ENCODE results near the gene SPOCK2. TPM values are rescaled to one million over a fixed set of nuclear protein-coding genes. Genes with fewer than 3 reads are reported as not detected.

The SPOCK2 gene
- total and polyA plus RNA-seq, 4 donors, result 79.7 to 312 (median 241) TPM

- peak in 2 of 6 donors; percentile 32 to 47 for DNase-seq (ENCODE audit: low read depth in 4 of 6, low spot score in 6 of 6)
- WGBS (ENCODE audit: insufficient coverage), result 11% methylated on average over 1 of the region's 3 CpGs
- Histone ChIP-seq H3K36me3 (ENCODE audit: control insufficient read depth, insufficient read depth, low read length) (peaks cover 3% of the 10 kb centered on the region), H3K27me3 (ENCODE audit: control insufficient read depth, insufficient read depth, low read length) (no peaks in the 10 kb centered on the region), H3K4me3 (ENCODE audit: low read depth, low read length) (no peak overlapping the region), H3K9me3 (ENCODE audit: control insufficient read depth, insufficient read depth, low read length) (no peaks in the 10 kb centered on the region), H3K27ac (ENCODE audit: low read depth, low read length) (peak overlapping the region; percentile 79), H3K4me1 (ENCODE audit: control insufficient read depth, insufficient read depth, low read length) (peaks cover 3% of the 10 kb centered on the region)
Observed at GRCh38 chr10:72126184-72126871, 38.0 kb upstream of the SPOCK2 start.

GRCh38 chr10:72124989-72125388, 36.6 kb upstream of the SPOCK2 start:
- peaks cover 3% of the 10 kb centered on the region for H3K4me1 ChIP-seq (ENCODE audit: control insufficient read depth, insufficient read depth, low read length)
- H3K27ac ChIP-seq (ENCODE audit: low read depth, low read length), result peak overlapping the region; percentile 79
- WGBS (ENCODE audit: insufficient coverage), result no CpG with 5 or more reads among the region's 1 CpG
- peaks cover 3% of the 10 kb centered on the region for H3K36me3 ChIP-seq (ENCODE audit: control insufficient read depth, insufficient read depth, low read length)
- DNase-seq (ENCODE audit: low read depth in 4 of 6, low spot score in 6 of 6), result peak in 5 of 6 donors; percentile 50 to 87 (median 65)
- no peaks in the 10 kb centered on the region for H3K9me3 ChIP-seq (ENCODE audit: control insufficient read depth, insufficient read depth, low read length)
- no peak overlapping the region for H3K4me3 ChIP-seq (ENCODE audit: low read depth, low read length)
- no peaks in the 10 kb centered on the region for H3K27me3 ChIP-seq (ENCODE audit: control insufficient read depth, insufficient read depth, low read length)

GRCh38 chr10:72124381-72124780, 36.0 kb upstream of the SPOCK2 start:
- peaks cover 3% of the 10 kb centered on the region for H3K4me1 ChIP-seq (ENCODE audit: control insufficient read depth, insufficient read depth, low read length)
- H3K27ac ChIP-seq (ENCODE audit: low read depth, low read length), result peak overlapping the region; percentile 79
- peak in 2 of 6 donors; percentile 38 to 78 for DNase-seq (ENCODE audit: low read depth in 4 of 6, low spot score in 6 of 6)

GRCh38 chr10:72123616-72124015, 35.3 kb upstream of the SPOCK2 start:
- Histone ChIP-seq H3K4me1 (ENCODE audit: control insufficient read depth, insufficient read depth, low read length) (peaks cover 3% of the 10 kb centered on the region), H3K36me3 (ENCODE audit: control insufficient read depth, insufficient read depth, low read length) (peaks cover 3% of the 10 kb centered on the region), H3K27ac (ENCODE audit: low read depth, low read length) (no peak overlapping the region), H3K27me3 (ENCODE audit: control insufficient read depth, insufficient read depth, low read length) (no peaks in the 10 kb centered on the region), H3K4me3 (ENCODE audit: low read depth, low read length) (no peak overlapping the region), H3K9me3 (ENCODE audit: control insufficient read depth, insufficient read depth, low read length) (no peaks in the 10 kb centered on the region)
- WGBS (ENCODE audit: insufficient coverage), result no CpG with 5 or more reads among the region's 4 CpGs
- DNase-seq (ENCODE audit: low read depth in 4 of 6, low spot score in 6 of 6), result no peak

More at GRCh38 chr10:72124381-72124780, 36.0 kb upstream of the SPOCK2 start:
- no peaks in the 10 kb centered on the region for H3K27me3 ChIP-seq (ENCODE audit: control insufficient read depth, insufficient read depth, low read length)
- no peak overlapping the region for H3K4me3 ChIP-seq (ENCODE audit: low read depth, low read length)
- H3K9me3 ChIP-seq (ENCODE audit: control insufficient read depth, insufficient read depth, low read length), result no peaks in the 10 kb centered on the region
- H3K36me3 ChIP-seq (ENCODE audit: control insufficient read depth, insufficient read depth, low read length), result peaks cover 3% of the 10 kb centered on the region

- no peak overlapping the region for H3K4me3 ChIP-seq (ENCODE audit: low read depth, low read length)
- WGBS (ENCODE audit: insufficient coverage), result 93% methylated on average over 3 of the region's 4 CpGs
Observed at GRCh38 chr10:72122221-72122620, 33.9 kb upstream of the SPOCK2 start.

GRCh38 chr10:72121389-72121788, 33.0 kb upstream of the SPOCK2 start:
- Histone ChIP-seq H3K27me3 (ENCODE audit: control insufficient read depth, insufficient read depth, low read length) (no peaks in the 10 kb centered on the region), H3K9me3 (ENCODE audit: control insufficient read depth, insufficient read depth, low read length) (peaks cover 2% of the 10 kb centered on the region), H3K4me1 (ENCODE audit: control insufficient read depth, insufficient read depth, low read length) (no peaks in the 10 kb centered on the region), H3K4me3 (ENCODE audit: low read depth, low read length) (no peak overlapping the region), H3K36me3 (ENCODE audit: control insufficient read depth, insufficient read depth, low read length) (peaks cover 2% of the 10 kb centered on the region), H3K27ac (ENCODE audit: low read depth, low read length) (no peak overlapping the region)
- DNase-seq (ENCODE audit: low read depth in 4 of 6, low spot score in 6 of 6), result no peak
- no CpG with 5 or more reads among the region's 1 CpG for WGBS (ENCODE audit: insufficient coverage)

More at GRCh38 chr10:72122221-72122620, 33.9 kb upstream of the SPOCK2 start:
- H3K9me3 ChIP-seq (ENCODE audit: control insufficient read depth, insufficient read depth, low read length), result no peaks in the 10 kb centered on the region
- H3K27ac ChIP-seq (ENCODE audit: low read depth, low read length), result no peak overlapping the region
- peaks cover 2% of the 10 kb centered on the region for H3K36me3 ChIP-seq (ENCODE audit: control insufficient read depth, insufficient read depth, low read length)
- no peaks in the 10 kb centered on the region for H3K27me3 ChIP-seq (ENCODE audit: control insufficient read depth, insufficient read depth, low read length)
- peaks cover 3% of the 10 kb centered on the region for H3K4me1 ChIP-seq (ENCODE audit: control insufficient read depth, insufficient read depth, low read length)
- no peak for DNase-seq (ENCODE audit: low read depth in 4 of 6, low spot score in 6 of 6)

- no peak overlapping the region for H3K4me3 ChIP-seq (ENCODE audit: low read depth, low read length)
- peaks cover 3% of the 10 kb centered on the region for H3K9me3 ChIP-seq (ENCODE audit: control insufficient read depth, insufficient read depth, low read length)
- H3K36me3 ChIP-seq (ENCODE audit: control insufficient read depth, insufficient read depth, low read length), result peaks cover 2% of the 10 kb centered on the region
- H3K27me3 ChIP-seq (ENCODE audit: control insufficient read depth, insufficient read depth, low read length), result no peaks in the 10 kb centered on the region
- H3K4me1 ChIP-seq (ENCODE audit: control insufficient read depth, insufficient read depth, low read length), result no peaks in the 10 kb centered on the region
- DNase-seq (ENCODE audit: low read depth in 4 of 6, low spot score in 6 of 6), result no peak
- H3K27ac ChIP-seq (ENCODE audit: low read depth, low read length), result no peak overlapping the region
- WGBS (ENCODE audit: insufficient coverage), result 100% methylated on average over 1 of the region's 2 CpGs
Observed at GRCh38 chr10:72116372-72116771, 28.0 kb upstream of the SPOCK2 start.

- Histone ChIP-seq H3K9me3 (ENCODE audit: control insufficient read depth, insufficient read depth, low read length) (peaks cover 3% of the 10 kb centered on the region), H3K4me1 (ENCODE audit: control insufficient read depth, insufficient read depth, low read length) (peaks cover 1% of the 10 kb centered on the region), H3K36me3 (ENCODE audit: control insufficient read depth, insufficient read depth, low read length) (peaks cover 2% of the 10 kb centered on the region), H3K27me3 (ENCODE audit: control insufficient read depth, insufficient read depth, low read length) (no peaks in the 10 kb centered on the region), H3K4me3 (ENCODE audit: low read depth, low read length) (no peak overlapping the region), H3K27ac (ENCODE audit: low read depth, low read length) (peak overlapping the region; percentile 59)
- no peak for DNase-seq (ENCODE audit: low read depth in 4 of 6, low spot score in 6 of 6)
- WGBS (ENCODE audit: insufficient coverage), result no CpG with 5 or more reads among the region's 2 CpGs
Observed at GRCh38 chr10:72114706-72115450, 26.5 kb upstream of the SPOCK2 start.

- 100% methylated on average over 2 of the region's 11 CpGs for WGBS (ENCODE audit: insufficient coverage)
- H3K9me3 ChIP-seq (ENCODE audit: control insufficient read depth, insufficient read depth, low read length), result no peaks in the 10 kb centered on the region
- no peak overlapping the region for H3K4me3 ChIP-seq (ENCODE audit: low read depth, low read length)
- H3K4me1 ChIP-seq (ENCODE audit: control insufficient read depth, insufficient read depth, low read length), result peaks cover 10% of the 10 kb centered on the region
- DNase-seq (ENCODE audit: low read depth in 4 of 6, low spot score in 6 of 6), result no peak
- H3K27ac ChIP-seq (ENCODE audit: low read depth, low read length), result no peak overlapping the region
- H3K36me3 ChIP-seq (ENCODE audit: control insufficient read depth, insufficient read depth, low read length), result no peaks in the 10 kb centered on the region
- H3K27me3 ChIP-seq (ENCODE audit: control insufficient read depth, insufficient read depth, low read length), result no peaks in the 10 kb centered on the region
Observed at GRCh38 chr10:72110673-72111401, 22.5 kb upstream of the SPOCK2 start.

Measured in spinal cord (tissue), 10 donors.